GM12878 (cell line): ENCODE measurements around the gene HIC1. TPM values are rescaled to one million over a fixed set of nuclear protein-coding genes. Genes with fewer than 3 reads are reported as not detected.

Experiments used
- ATAC-seq: fragments of 200-7000 bp; cut with Tn5 transposase; 3 replicates; pipeline ENCODE4 v1.9.1; 2020; ENCODE audit warnings: mild to moderate bottlenecking, moderate library complexity
- BruUV-seq: library from RNA; stranded (reverse); fragments of 400-500 nt; replicated peaks from 2 replicates; lab custom pipeline; 2021; lab: Mats Ljungman, UMichigan
- CTCF ChIA-PET: fragments of 300-600 bp; sonication (Branson Sonifier 250); formaldehyde crosslinking; extraction: SDS; loops from one replicate; lab custom pipeline; 2021; ENCODE audit warnings: inconsistent platforms; lab: Yijun Ruan, JAX
- POLR2A ChIA-PET: fragments of 350-600 bp; formaldehyde crosslinking; extraction: SDS; loops from one replicate; lab custom pipeline; 2021; ENCODE audit warnings: inconsistent platforms; lab: Charles Lee
- RAD21 ChIA-PET: fragments of 300-600 bp; sonication (Branson Sonifier 250); formaldehyde crosslinking; loops from one replicate; lab custom pipeline; 2023; ENCODE audit warnings: antibody characterized with exemption; ENCODE audit not compliant: unreplicated experiment; lab: Charles Lee
- SMC1A ChIA-PET: fragments of 300-600 bp; sonication (Branson Sonifier 250); formaldehyde crosslinking; loops from one replicate; lab custom pipeline; 2023; ENCODE audit not compliant: unreplicated experiment, uncharacterized antibody; lab: Charles Lee
- DNase-seq: peaks from one replicate; pipeline ENCODE4 v3.0.0-alpha.2; 2011; ENCODE audit warnings: low read depth, low spot score
- FAIRE-seq: peaks from 3 replicates; lab custom pipeline; 2011; peaks lifted over from hg19 to GRCh38; lab: Jason Lieb, UNC
- H2AFZ ChIP-seq: 2 replicates; pipeline ENCODE4 v1.6.0; 2011; ENCODE audit warnings: low read depth, low read length, control low read depth; ENCODE audit not compliant: control insufficient read depth
- H3K27ac ChIP-seq: 2 replicates; pipeline ENCODE4 v1.5.1; 2011; ENCODE audit warnings: control low read depth; ENCODE audit not compliant: control insufficient read depth, insufficient read depth
- H3K27me3 ChIP-seq, 2 experiments: replicated peaks in 1 of 2; 2 replicates each; pipeline versions ENCODE4 v1.6.0 to v1.6.1; 2011; ENCODE audit warnings: low read length in 1 of 2; ENCODE audit not compliant: control insufficient read depth in 2 of 2, insufficient read depth in 2 of 2
- H3K36me3 ChIP-seq, 2 experiments: 2 replicates each; pipeline ENCODE4 v1.5.1; 2011; ENCODE audit warnings: low read length in 1 of 2; ENCODE audit not compliant: control insufficient read depth in 2 of 2, insufficient read depth in 2 of 2
- H3K4me1 ChIP-seq: 2 replicates; pipeline ENCODE4 v1.6.1; 2011; ENCODE audit warnings: mild to moderate bottlenecking, low read length, moderate library complexity, mixed read lengths; ENCODE audit not compliant: control insufficient read depth, insufficient read depth
- H3K4me2 ChIP-seq: 2 replicates; pipeline ENCODE4 v1.6.0; 2011; ENCODE audit warnings: control low read depth; ENCODE audit not compliant: control insufficient read depth, insufficient read depth
- H3K4me3 ChIP-seq: fragments of 200-600 bp; sonication (generic); 2 replicates; pipeline ENCODE4 v1.5.1; 2016
- H3K79me2 ChIP-seq: 2 replicates; pipeline ENCODE4 v1.6.0; 2011; ENCODE audit warnings: low read length; ENCODE audit not compliant: control insufficient read depth, insufficient read depth
- H3K9ac ChIP-seq: 2 replicates; pipeline ENCODE4 v1.8.0; 2011; ENCODE audit warnings: low read length, control low read depth, mixed read lengths; ENCODE audit not compliant: control insufficient read depth, insufficient read depth
- H3K9me3 ChIP-seq: replicated peaks from 3 replicates; pipeline ENCODE4 v1.5.1; 2011; ENCODE audit warnings: mild to moderate bottlenecking, low read length; ENCODE audit not compliant: control insufficient read depth, insufficient read depth
- H4K20me1 ChIP-seq: 2 replicates; pipeline ENCODE4 v1.6.0; 2011; ENCODE audit not compliant: control insufficient read depth, insufficient read depth
- BCL11A ChIP-seq: IDR thresholded peaks from 2 replicates; pipeline ENCODE4 v1.6.1; 2011; ENCODE audit warnings: low read depth, low read length
- POLR2A ChIP-seq: IDR thresholded peaks from 2 replicates; pipeline ENCODE4 v1.6.1; 2011; ENCODE audit warnings: low read depth, mild to moderate bottlenecking, low read length
- ZBED1 ChIP-seq: IDR thresholded peaks from 2 replicates; pipeline ENCODE4 v1.6.1; 2016; ENCODE audit warnings: borderline replicate concordance
- WGBS: methylation state at CpG from one replicate; pipeline ENCODE4 v1.1.6; 2016; ENCODE audit warnings: low lambda C conversion rate; ENCODE audit not compliant: insufficient replicate concordance, insufficient coverage; ENCODE audit errors: missing lambda C conversion rate; 5-methylcytosine and 5-hydroxymethylcytosine counted together
- in situ Hi-C: fragments of 300-500 bp; cut with MboI; formaldehyde crosslinking; loops from 9 replicates; pipeline ENCODE4 v1.14.3; 2018; ENCODE audit warnings: mixed read lengths
- intact Hi-C: fragments of 100-400 bp; cut with micrococcal nuclease; formaldehyde crosslinking; loops from one replicate; pipeline ENCODE4 v1.14.2; 2022; ENCODE audit not compliant: unreplicated experiment
- polyA plus RNA-seq, 11 experiments: library from polyadenylated mRNA; depleted of rRNA in 4 of 11; unstranded in 6 of 11; stranded (reverse) in 5 of 11; fragments of >200 nt; fragmentation: Nextera tagmentation in 4 of 11; fragmentation: Illumina TruSeq in 1 of 11; extraction: Ambion mirVana in 4 of 11; extraction: Trizol in 1 of 11; gene quantifications; 1 replicate in 1 of 11; 2 replicates in 10 of 11; pipeline versions ENCODE4 v1.2.1 to v1.2.3, GENCODE V29; 2011 to 2016; ENCODE audit warnings: inconsistent platforms in 2 of 11, missing spikeins in 2 of 11, low read depth in 1 of 11
- total RNA-seq, 4 experiments: library from RNA; depleted of rRNA in 3 of 4; stranded (reverse); fragments of >200 nt in 3 of 4; fragmentation: Illumina TruSeq in 1 of 4; extraction: Trizol in 1 of 4; gene quantifications; 2 replicates each; pipeline versions ENCODE4 v1.2.1 to v1.2.3, GENCODE V29; 2013 to 2021

HIC1 gene
- total and polyA plus RNA-seq, 10 of the 15 experiments (the other 5 are each of a cell fraction or from before 2014, with no cell fraction given), result 0.11 to 61.1 (median 4.9) TPM

GRCh38 chr17:2068031-2068518 is 13.2 kb downstream of the HIC1 start:
- ChIA-PET SMC1A (interaction anchor here (1.0 to 6.1 kb wide), 8 partner anchors 10 to 184 kb away, joined by 3 to 107 read pairs (median 14); no protein-coding TSS in a partner anchor), CTCF (interaction anchor here (1.0 to 8.5 kb wide), 4 partner anchors 11 to 203 kb away, joined by 3 to 77 read pairs (median 43); partner anchors contain the start of gene HIC1), RAD21 (interaction anchor here (0.6 to 4.7 kb wide), 5 partner anchors 13 to 199 kb away, joined by 3 to 85 read pairs (median 5); partner anchors contain the start of gene HIC1), POLR2A (interaction anchor here (1.8 to 12.5 kb wide), 2 partner anchors 9 to 19 kb away, joined by 7 to 148 read pairs; no protein-coding TSS in a partner anchor)
- no peaks in the 10 kb centered on the region for H3K27me3 ChIP-seq
- over 99% methylated on average over 6 of the region's 6 CpGs for WGBS
- H3K27ac ChIP-seq, result no peak overlapping the region
- no peaks in the 10 kb centered on the region for H3K9me3 ChIP-seq
- H4K20me1 ChIP-seq, result no peaks in the 10 kb centered on the region
- no TSS peak for BruUV-seq
- no peak overlapping the region for H3K9ac ChIP-seq
- H3K4me1 ChIP-seq, result peaks cover 48% of the 10 kb centered on the region
- no peak overlapping the region for H2AFZ ChIP-seq
- FAIRE-seq, result no peak
- in situ Hi-C loops (loop anchor here (10.0 kb wide), 1 partner anchor 177 kb away; no protein-coding TSS in a partner anchor), intact Hi-C loops (no loop called here)
- H3K36me3 ChIP-seq, result peaks cover 18 to 24% of the 10 kb centered on the region in 2 experiments
- ATAC-seq, result no peak
- H3K4me3 ChIP-seq, result no peak overlapping the region
- TF ChIP-seq BCL11A (no peak), POLR2A (peak; percentile 3; the same call in 1 of the 2 replicates)
- DNase-seq, result no peak
- H3K79me2 ChIP-seq, result no peaks in the 10 kb centered on the region
- no peak overlapping the region for H3K4me2 ChIP-seq

DNA sequence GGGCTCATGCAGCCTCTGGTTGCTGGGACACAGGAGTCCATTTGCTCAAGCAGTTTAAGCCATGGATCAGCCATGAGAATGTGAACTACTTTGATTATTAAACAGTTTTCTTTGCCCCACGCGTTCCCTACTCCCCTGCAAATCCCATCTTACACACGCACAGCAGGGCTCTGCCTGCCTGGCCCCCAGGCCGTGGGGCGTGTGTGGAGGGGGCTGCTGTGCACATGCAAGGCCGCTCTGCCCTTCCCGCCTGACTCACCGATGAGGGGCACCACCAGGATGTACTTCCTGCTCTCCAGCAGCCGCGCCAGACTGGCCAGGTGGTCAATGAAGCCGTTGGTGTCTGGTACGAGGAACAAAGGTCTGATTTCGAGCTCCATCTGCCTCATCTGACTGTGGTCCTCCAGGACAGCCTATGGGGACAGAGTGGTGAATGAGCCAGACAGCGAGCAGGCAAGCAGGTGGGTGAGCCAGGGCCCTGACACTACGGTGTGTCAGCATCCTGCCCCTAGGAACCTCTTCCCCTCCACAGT is 13.7 kb downstream of the HIC1 start:
- 93% methylated on average over 15 of the region's 15 CpGs for WGBS
- no peak overlapping the region; the same call in 1 of the 2 replicates for H3K4me2 ChIP-seq
- no peaks in the 10 kb centered on the region for H3K27me3 ChIP-seq
- FAIRE-seq (no peak), DNase-seq (no peak), ATAC-seq (no peak)
- no peak overlapping the region for H2AFZ ChIP-seq
- intact Hi-C loops, result no loop called here
- ChIA-PET SMC1A (interaction anchor here (0.8 to 6.1 kb wide), 15 partner anchors 10 to 184 kb away, joined by 3 to 107 read pairs (median 4); partner anchors contain the start of gene HIC1), CTCF (interaction anchor here (0.9 to 8.5 kb wide), 8 partner anchors 12 to 216 kb away, joined by 3 to 77 read pairs (median 4); partner anchors contain the start of gene HIC1), POLR2A (interaction anchor here (1.8 to 12.5 kb wide), 2 partner anchors 9 to 19 kb away, joined by 7 to 148 read pairs; no protein-coding TSS in a partner anchor), RAD21 (interaction anchor here (0.6 to 4.7 kb wide), 10 partner anchors 8 to 199 kb away, joined by 3 to 85 read pairs (median 4); partner anchors contain the start of gene HIC1)
- H3K4me1 ChIP-seq, result peaks cover 44% of the 10 kb centered on the region
- H3K9me3 ChIP-seq, result no peaks in the 10 kb centered on the region
- TF ChIP-seq ZBED1 (no peak), POLR2A (peak; percentile 48; the same call in 1 of the 2 replicates)
- H3K36me3 ChIP-seq, result peaks cover 18 to 21% of the 10 kb centered on the region in 2 experiments
- peak overlapping the region; percentile 46 for H3K27ac ChIP-seq
- H3K4me3 ChIP-seq, result no peak overlapping the region
- no peaks in the 10 kb centered on the region for H3K79me2 ChIP-seq
- no peaks in the 10 kb centered on the region for H4K20me1 ChIP-seq
- no peak overlapping the region for H3K9ac ChIP-seq
- in situ Hi-C loops, result loop anchor here (10.0 kb wide), 1 partner anchor 176 kb away; no protein-coding TSS in a partner anchor
- no TSS peak for BruUV-seq
